Measurements from ENCODE around the gene CLEC10A.
"Not testable (repeated sequence)": the region's sequence is repeated elsewhere in the genome, so short reads cannot be mapped to it uniquely, and the experiment has no call there.

CLEC10A gene

GRCh38 chr17:7107795-7108559, 27.9 kb upstream of the CLEC10A start:
- no peak for DNase-seq

- DNase-seq, result no peak
Measured at GRCh38 chr17:7107012-7107754, 27.1 kb upstream of the CLEC10A start.

GRCh38 chr17:7102421-7102820, 22.4 kb upstream of the CLEC10A start:
- DNase-seq, result no peak

- DNase-seq, result no peak
Measured at GRCh38 chr17:7101531-7101930, 21.5 kb upstream of the CLEC10A start.

- DNase-seq, result not testable (repeated sequence)
Measured at GRCh38 chr17:7100641-7101379, 20.8 kb upstream of the CLEC10A start.

- no peak for DNase-seq
Measured at GRCh38 chr17:7098802-7099459, 18.9 kb upstream of the CLEC10A start.

GRCh38 chr17:7097940-7098339, 17.9 kb upstream of the CLEC10A start:
- no peak for DNase-seq

- DNase-seq, result no peak
Measured at GRCh38 chr17:7095625-7096024, 15.6 kb upstream of the CLEC10A start.

- no peak for DNase-seq
Measured at GRCh38 chr17:7094652-7095019, 14.6 kb upstream of the CLEC10A start.

GRCh38 chr17:7091311-7092005, 11.4 kb upstream of the CLEC10A start:
- DNase-seq, result peak; percentile 25

GRCh38 chr17:7089570-7089969, 9.5 kb upstream of the CLEC10A start:
- DNase-seq, result not testable (repeated sequence)

- DNase-seq, result not testable (repeated sequence)
Measured at GRCh38 chr17:7088442-7088841, 8.4 kb upstream of the CLEC10A start.

GRCh38 chr17:7084088-7084487, 4.0 kb upstream of the CLEC10A start:
- no peak for DNase-seq

GRCh38 chr17:7083592-7083991, 3.5 kb upstream of the CLEC10A start:
- DNase-seq, result no peak

GRCh38 chr17:7081341-7082062, 1.5 kb upstream of the CLEC10A start:
- peak; percentile 9 for DNase-seq

- DNase-seq, result no peak
Measured at GRCh38 chr17:7080456-7081041, 498 bp upstream of the CLEC10A start.

GRCh38 chr17:7078711-7079110, 1.3 kb downstream of the CLEC10A start:
- no peak for DNase-seq

GRCh38 chr17:7077911-7078546, 2.0 kb downstream of the CLEC10A start:
- DNase-seq, result no peak

GRCh38 chr17:7074931-7075330, 5.1 kb downstream of the CLEC10A start:
- no peak for DNase-seq

- no peak for DNase-seq
Measured at GRCh38 chr17:7072406-7072805, 7.6 kb downstream of the CLEC10A start.

GRCh38 chr17:7070712-7071111, 9.3 kb downstream of the CLEC10A start:
- DNase-seq, result no peak

Data from activated naive CD4-positive, alpha-beta T cell treated with Interleukin-2 at 50 U/mL for 16 hours (primary cell).